OCI-LY3 (cell line): Measurements from ENCODE around the gene PARVA.

ENCODE experiments used
- H2AFZ ChIP-seq: fragments of 200-600, 300-600 bp; shearing (Covaris generic); 2 replicates; pipeline ENCODE4 v1.6.0; 2014; ENCODE audit warnings: antibody characterized with exemption, low read depth, low read length
- H3K27ac ChIP-seq: fragments of 200-600, 300-600 bp; sonication (generic); 2 replicates; pipeline ENCODE4 v1.5.1; 2014; ENCODE audit warnings: mild to moderate bottlenecking, low read length, moderate library complexity, mixed read lengths
- H3K27me3 ChIP-seq: fragments of 200-600, 300-600 bp; sonication (generic); 2 replicates; pipeline ENCODE4 v1.6.1; 2014; ENCODE audit warnings: low read depth, low read length, mixed read lengths
- H3K36me3 ChIP-seq: fragments of 200-600, 300-600 bp; sonication (generic); replicated peaks from 2 replicates; pipeline ENCODE3; 2014; ENCODE audit warnings: low read depth, low read length, mixed read lengths
- H3K4me1 ChIP-seq: fragments of 300-600, 200-600 bp; sonication (generic); 2 replicates; pipeline ENCODE4 v1.6.1; 2014; ENCODE audit warnings: low read length, mixed read lengths
- H3K4me2 ChIP-seq: fragments of 200-600, 300-600 bp; sonication (generic); 2 replicates; pipeline ENCODE4 v1.6.1; 2014; ENCODE audit warnings: low read length, mixed read lengths
- H3K4me3 ChIP-seq: fragments of 300-600, 200-600 bp; sonication (generic); 2 replicates; pipeline ENCODE4 v1.5.1; 2014; ENCODE audit warnings: antibody characterized with exemption, mild to moderate bottlenecking, low read length, moderate library complexity
- H3K79me2 ChIP-seq: fragments of 300-600, 200-600 bp; shearing (Covaris generic); 2 replicates; pipeline ENCODE4 v1.6.1; 2014; ENCODE audit warnings: mild to moderate bottlenecking, low read length, mixed read lengths
- H3K9ac ChIP-seq: fragments of 300-600, 200-600 bp; shearing (Covaris generic); 2 replicates; pipeline ENCODE4 v1.6.0; 2014; ENCODE audit warnings: mild to moderate bottlenecking, low read length, moderate library complexity
- H3K9me3 ChIP-seq: fragments of 200-600, 300-600 bp; shearing (Covaris generic); 2 replicates; pipeline ENCODE4 v1.6.1; 2014; ENCODE audit warnings: low read length, mixed read lengths; ENCODE audit not compliant: insufficient read depth
- H4K20me1 ChIP-seq: fragments of 200-600, 300-600 bp; sonication (generic); 2 replicates; pipeline ENCODE4 v1.6.1; 2016; ENCODE audit warnings: low read length, mixed read lengths; ENCODE audit not compliant: insufficient read depth
- CTCF ChIP-seq: fragments of 200-600, 300-600 bp; sonication (generic); IDR thresholded peaks from 2 replicates; pipeline ENCODE4 v1.5.1; 2014; ENCODE audit warnings: antibody characterized with exemption, low read length, low read depth
- EZH2phosphoT487 ChIP-seq: fragments of 200-600 bp; shearing (Covaris generic); IDR thresholded peaks from 2 replicates; pipeline ENCODE4 v1.6.1; 2018; ENCODE audit warnings: antibody characterized with exemption, mixed run types, low read depth

PARVA gene

GRCh38 chr11:12432507-12432906 lies 55.1 kb downstream of the PARVA start:
- Histone ChIP-seq H3K36me3 (no peaks in the 10 kb centered on the region), H2AFZ (no peak overlapping the region), H3K4me2 (no peak overlapping the region), H3K9me3 (no peaks in the 10 kb centered on the region), H3K27me3 (no peaks in the 10 kb centered on the region), H3K4me3 (no peak overlapping the region), H3K9ac (no peak overlapping the region), H3K27ac (no peak overlapping the region), H4K20me1 (no peaks in the 10 kb centered on the region), H3K4me1 (no peaks in the 10 kb centered on the region), H3K79me2 (no peaks in the 10 kb centered on the region)
- TF ChIP-seq EZH2phosphoT487 = no peak
- TF ChIP-seq CTCF = no peak

DNA sequence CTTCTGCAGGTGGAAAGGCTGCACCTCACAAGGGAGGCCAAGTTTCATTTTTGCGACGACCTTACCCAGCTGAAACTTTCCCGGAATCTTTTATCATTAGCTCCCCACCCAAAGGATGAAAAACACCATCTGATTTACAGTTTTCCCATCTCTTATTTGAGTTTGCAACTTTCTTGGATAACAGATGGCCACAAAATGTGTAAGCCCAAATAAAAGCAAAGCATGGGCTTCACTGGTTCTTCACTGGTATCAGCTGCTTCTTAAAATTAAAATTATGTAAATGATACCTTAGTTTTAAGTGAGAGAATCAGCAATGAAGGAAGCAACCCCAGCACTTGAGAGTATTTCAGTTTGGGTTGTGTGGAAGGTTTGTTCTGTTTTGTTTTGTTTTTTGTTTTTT lies 55.8 kb downstream of the PARVA start:
- Histone ChIP-seq H3K4me2 (no peak overlapping the region), H3K4me3 (no peak overlapping the region), H3K9ac (no peak overlapping the region), H3K4me1 (no peaks in the 10 kb centered on the region), H2AFZ (no peak overlapping the region), H3K79me2 (no peaks in the 10 kb centered on the region), H3K27me3 (no peaks in the 10 kb centered on the region), H3K9me3 (no peaks in the 10 kb centered on the region), H4K20me1 (no peaks in the 10 kb centered on the region), H3K36me3 (no peaks in the 10 kb centered on the region), H3K27ac (no peak overlapping the region)
- TF ChIP-seq CTCF (no peak), EZH2phosphoT487 (no peak)

- no peaks in the 10 kb centered on the region for H3K9me3 ChIP-seq
- TF ChIP-seq CTCF (no peak), EZH2phosphoT487 (no peak)
- H4K20me1 ChIP-seq = no peaks in the 10 kb centered on the region
- H2AFZ ChIP-seq = no peak overlapping the region
- H3K79me2 ChIP-seq = no peaks in the 10 kb centered on the region
- H3K9ac ChIP-seq = no peak overlapping the region
- no peaks in the 10 kb centered on the region for H3K27me3 ChIP-seq
- H3K36me3 ChIP-seq = no peaks in the 10 kb centered on the region
- no peak overlapping the region for H3K27ac ChIP-seq
- H3K4me2 ChIP-seq = no peak overlapping the region
- H3K4me1 ChIP-seq = no peaks in the 10 kb centered on the region
- H3K4me3 ChIP-seq = no peak overlapping the region
Measured at GRCh38 chr11:12433571-12434324, 56.4 kb downstream of the PARVA start.

DNA sequence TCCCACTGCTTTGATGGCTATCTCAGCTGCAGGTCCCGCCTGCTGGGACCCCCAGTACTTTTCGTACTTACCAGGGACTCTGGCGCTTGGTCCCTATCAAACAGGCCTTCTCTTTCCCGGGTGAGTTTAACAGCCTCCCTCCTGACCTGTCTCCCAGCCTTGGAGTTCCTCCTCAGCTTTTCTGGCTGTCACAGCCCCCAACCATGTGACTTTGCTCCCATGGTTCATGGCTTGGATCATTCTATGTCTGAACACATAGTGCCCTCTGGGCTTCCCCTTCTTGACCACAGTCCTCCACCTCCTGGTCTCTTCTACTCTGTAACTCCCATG lies 56.9 kb downstream of the PARVA start:
- no peaks in the 10 kb centered on the region for H3K27me3 ChIP-seq

More for the DNA sequence above, 56.9 kb downstream of the PARVA start:
- no peak overlapping the region for H3K9ac ChIP-seq
- no peaks in the 10 kb centered on the region for H4K20me1 ChIP-seq
- H3K4me2 ChIP-seq = no peak overlapping the region
- H2AFZ ChIP-seq = no peak overlapping the region
- no peak overlapping the region for H3K4me3 ChIP-seq
- no peak overlapping the region for H3K27ac ChIP-seq
- H3K4me1 ChIP-seq = no peaks in the 10 kb centered on the region
- no peaks in the 10 kb centered on the region for H3K79me2 ChIP-seq
- TF ChIP-seq EZH2phosphoT487 (no peak), CTCF (no peak)
- no peaks in the 10 kb centered on the region for H3K36me3 ChIP-seq
- H3K9me3 ChIP-seq = no peaks in the 10 kb centered on the region
